HTR-8/SVneo (cell line): Measurements from ENCODE around the gene AUTS2.
"Not testable (repeated sequence)": the region's sequence is repeated elsewhere in the genome, so short reads cannot be mapped to it uniquely, and the experiment has no call there.

Experiments used
- DNase-seq: peaks from one replicate; pipeline ENCODE4 v3.0.0; 2011; ENCODE audit warnings: low spot score, mixed read lengths; ENCODE audit not compliant: insufficient read length
- FAIRE-seq: peaks from 2 replicates; lab custom pipeline; 2011; peaks lifted over from hg19 to GRCh38; lab: Jason Lieb, UNC

Gene AUTS2

GRCh38 chr7:70361821-70362220, 763.5 kb downstream of the AUTS2 start:
- FAIRE-seq: no peak

GRCh38 chr7:70364393-70364792, 766.1 kb downstream of the AUTS2 start:
- not testable (repeated sequence) for DNase-seq, FAIRE-seq

More at GRCh38 chr7:70361821-70362220, 763.5 kb downstream of the AUTS2 start:
- no peak for DNase-seq

GRCh38 chr7:70371652-70372051, 773.4 kb downstream of the AUTS2 start:
- FAIRE-seq: no peak
- no peak for DNase-seq

DNA sequence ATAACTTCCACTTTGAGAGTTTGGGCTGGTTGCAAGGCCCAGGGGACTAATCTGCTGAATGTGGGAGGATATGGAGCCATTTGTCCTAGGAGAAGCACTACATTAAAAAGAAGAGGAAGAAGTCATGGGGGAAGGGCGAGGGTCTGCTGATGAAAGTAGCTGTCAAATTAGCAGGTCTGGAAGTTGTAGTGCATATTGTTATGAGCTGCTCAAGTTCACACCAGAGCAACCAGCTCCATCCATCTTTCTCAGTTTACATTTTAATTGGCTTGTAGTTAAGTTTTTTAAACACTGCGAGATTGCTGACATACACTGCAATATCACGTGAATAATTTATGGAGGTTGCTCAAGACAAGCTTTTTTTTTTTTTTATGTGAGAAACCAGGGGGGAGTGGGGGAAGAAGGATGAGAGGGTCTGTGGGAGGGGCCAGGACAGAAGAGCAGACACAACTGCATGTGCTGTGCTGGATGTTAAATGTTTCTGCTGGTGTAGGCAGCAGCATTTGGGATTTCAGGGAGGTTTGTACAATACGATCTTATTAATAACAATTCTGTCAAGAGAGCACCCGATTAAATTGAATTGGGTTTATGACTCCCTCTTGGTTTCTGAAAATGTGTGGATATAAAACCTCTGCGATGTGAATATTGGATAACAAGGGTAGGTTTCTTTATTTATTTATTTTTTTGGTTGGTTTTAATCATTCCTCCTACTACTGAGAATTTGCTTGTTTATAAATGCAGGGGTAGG, 774.7 kb downstream of the AUTS2 start:
- DNase-seq (no peak), FAIRE-seq (no peak)

- DNase-seq: no peak
These were observed 776.7 kb downstream of the AUTS2 start for GRCh38 chr7:70374772-70375533.

GRCh38 chr7:70376561-70377031, 778.3 kb downstream of the AUTS2 start:
- no peak for DNase-seq
- no peak for FAIRE-seq

More at GRCh38 chr7:70374772-70375533, 776.7 kb downstream of the AUTS2 start:
- no peak for FAIRE-seq

DNA sequence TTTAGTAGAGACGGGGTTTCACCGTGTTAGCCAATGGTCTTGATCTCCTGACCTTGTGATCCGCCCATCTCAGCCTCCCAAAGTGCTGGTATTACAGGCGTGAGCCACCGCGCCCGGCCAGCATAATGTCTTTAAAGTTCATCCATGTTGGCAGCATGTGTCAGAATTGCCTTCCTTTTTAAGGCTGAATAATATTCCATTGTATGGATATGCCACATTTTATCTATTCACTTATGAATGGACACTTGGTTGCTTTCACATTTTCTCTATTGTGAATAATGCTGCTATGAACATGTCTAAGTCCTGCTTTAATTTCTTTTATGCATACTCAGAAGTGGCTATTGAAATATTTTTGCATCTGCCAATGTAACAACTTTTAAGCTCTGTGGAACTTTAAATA, 779.7 kb downstream of the AUTS2 start:
- DNase-seq (no peak), FAIRE-seq (no peak)

- DNase-seq (no peak), FAIRE-seq (no peak)
These were observed 780.9 kb downstream of the AUTS2 start for GRCh38 chr7:70379210-70379609.

DNA sequence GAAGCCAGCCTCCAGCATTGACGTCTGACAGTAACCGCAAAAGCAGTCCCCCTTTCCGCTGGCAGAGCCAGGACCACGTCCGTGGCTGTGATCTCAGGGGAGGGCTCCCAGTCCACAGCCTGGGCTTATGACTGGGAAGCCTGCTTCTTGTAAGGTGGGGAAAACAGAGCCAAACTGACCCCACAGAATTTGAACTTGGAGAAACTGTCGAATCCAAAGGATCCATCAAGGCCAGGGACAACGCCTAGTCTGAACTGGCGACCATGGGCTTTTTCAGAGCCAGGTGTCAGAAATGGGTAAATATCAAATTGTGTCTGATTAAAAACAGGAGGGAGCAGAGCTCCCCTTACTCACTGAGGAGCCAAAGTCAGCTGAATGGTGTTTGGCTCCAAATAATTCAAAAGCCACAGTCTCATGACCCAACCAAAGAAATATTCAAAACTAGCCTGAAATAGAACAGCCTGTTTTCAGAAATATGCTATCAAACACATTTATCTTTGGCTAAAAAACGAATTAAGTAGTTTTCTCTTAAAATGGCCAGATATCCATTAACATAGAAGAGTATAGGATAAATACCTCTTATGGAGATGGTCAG, 782.2 kb downstream of the AUTS2 start:
- no peak for FAIRE-seq

DNA sequence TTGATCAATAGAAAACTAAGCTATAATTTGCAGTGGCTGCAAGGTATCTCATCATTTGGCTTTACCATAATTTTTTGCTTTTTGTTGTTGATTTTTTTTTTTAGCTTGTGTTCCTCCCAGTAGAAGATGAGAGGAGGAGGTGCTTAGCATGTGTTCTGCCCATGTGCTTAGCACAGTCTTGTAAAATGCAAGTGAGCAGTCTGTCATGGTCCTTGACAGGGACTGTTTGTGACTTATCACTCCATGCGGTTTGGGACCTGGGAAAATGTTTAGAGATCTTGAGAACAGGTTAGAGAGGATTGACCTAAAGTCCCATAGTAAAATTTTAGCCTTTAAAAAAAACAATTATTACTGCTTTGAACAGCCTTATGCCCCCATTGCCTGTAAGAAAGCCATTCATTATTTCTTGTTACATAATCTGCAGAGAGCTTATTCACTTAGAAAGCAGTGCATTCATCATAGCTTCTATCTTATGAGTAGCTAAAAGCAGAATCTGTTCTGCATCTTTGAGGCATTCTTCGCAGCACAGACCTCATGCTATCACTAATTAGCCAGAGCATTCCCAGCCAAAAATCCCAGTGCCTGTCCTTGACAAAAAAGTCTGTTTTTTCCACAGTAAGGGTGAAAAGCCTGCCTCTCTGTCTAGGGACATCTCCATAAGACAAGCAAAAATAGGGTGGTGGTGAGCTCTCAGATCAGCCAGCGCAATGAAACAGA, 784.9 kb downstream of the AUTS2 start:
- no peak for DNase-seq
- FAIRE-seq: no peak

More for the DNA sequence above, 782.2 kb downstream of the AUTS2 start:
- DNase-seq: no peak

GRCh38 chr7:70384024-70384423, 785.7 kb downstream of the AUTS2 start:
- DNase-seq: no peak
- FAIRE-seq: no peak

GRCh38 chr7:70384891-70385290, 786.6 kb downstream of the AUTS2 start:
- FAIRE-seq (no peak), DNase-seq (no peak)

- DNase-seq (no peak), FAIRE-seq (no peak)
These were observed 788.9 kb downstream of the AUTS2 start for GRCh38 chr7:70387217-70387616.

DNA sequence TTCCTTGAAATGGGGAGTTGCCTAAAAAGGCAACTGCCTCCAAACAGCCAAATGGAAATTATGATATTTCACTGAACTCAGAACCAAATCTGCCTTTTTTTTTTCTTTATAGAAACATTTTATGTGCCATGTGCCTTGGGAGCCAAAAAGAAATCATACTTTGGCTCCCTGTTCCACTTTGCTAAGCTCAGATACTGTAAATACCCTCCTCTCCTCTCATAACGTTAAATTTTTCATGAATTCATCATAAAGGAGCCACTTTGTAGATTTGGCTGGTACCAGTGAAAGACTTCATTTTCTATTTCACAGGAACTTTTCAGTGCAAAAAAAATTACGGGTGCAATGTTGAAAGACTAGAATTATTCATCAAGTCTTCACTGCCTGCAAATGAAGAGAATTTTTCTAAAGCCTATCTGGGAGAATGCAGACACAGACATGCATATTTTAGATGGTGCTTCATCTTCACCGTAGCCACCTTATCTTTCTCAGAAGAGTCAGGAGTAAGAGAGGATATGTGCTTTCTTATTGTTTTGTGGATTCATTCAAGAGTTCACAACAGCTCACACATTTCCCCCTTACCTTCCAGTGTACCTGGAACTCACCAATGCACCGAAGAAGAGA, 791.4 kb downstream of the AUTS2 start:
- no peak for FAIRE-seq
- no peak for DNase-seq

DNA sequence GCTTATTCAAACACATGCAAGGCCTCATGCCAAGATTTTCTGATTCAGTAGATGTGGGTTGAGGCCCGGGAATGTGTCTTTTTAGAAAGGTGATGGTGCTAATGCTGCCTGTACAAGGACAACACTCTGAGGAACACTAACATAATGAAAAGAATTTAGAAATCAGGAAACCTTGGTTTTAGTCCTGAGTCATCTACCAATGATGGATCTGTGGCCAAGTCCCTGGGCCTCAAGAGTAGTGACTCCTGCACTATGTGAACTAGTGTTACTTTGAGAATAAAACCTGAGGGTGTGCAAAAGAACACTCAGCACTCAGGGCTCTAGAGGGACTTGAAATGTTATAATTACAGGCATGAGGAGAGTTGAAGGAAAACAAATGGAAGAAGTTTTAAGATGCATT, 792.0 kb downstream of the AUTS2 start:
- FAIRE-seq: no peak

DNA sequence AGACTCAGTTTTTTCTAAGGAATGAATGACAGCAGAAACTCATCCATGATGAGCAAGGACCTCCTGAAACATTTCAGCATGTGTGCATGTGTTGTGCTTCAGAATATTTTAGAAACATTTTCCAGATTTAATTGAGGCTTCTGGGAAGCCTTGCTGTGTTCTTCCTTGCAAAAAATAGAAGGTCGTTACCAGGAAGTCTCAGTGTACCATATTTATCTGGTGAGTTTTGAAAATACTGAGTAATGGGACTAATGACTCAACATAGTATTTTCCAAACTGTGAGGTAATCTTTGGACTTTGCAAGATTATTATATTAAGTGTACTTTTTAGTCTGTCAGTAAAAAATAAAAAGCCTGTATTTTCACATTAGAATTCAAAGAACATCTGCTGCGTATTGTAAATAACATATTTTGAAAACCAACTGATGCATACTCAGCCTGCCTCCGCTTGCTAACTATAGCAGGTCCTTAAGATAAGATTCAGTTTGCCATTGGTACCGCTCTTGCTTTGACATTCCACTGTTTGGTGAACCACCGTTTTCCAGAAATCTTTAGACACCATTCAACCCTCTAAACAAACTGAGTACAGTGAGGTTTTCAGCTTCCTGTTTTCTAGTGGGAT, 794.1 kb downstream of the AUTS2 start:
- no peak for FAIRE-seq
- no peak for DNase-seq

More for the DNA sequence above, 792.0 kb downstream of the AUTS2 start:
- no peak for DNase-seq

GRCh38 chr7:70392877-70393435, 794.7 kb downstream of the AUTS2 start:
- no peak for DNase-seq
- no peak for FAIRE-seq

DNA sequence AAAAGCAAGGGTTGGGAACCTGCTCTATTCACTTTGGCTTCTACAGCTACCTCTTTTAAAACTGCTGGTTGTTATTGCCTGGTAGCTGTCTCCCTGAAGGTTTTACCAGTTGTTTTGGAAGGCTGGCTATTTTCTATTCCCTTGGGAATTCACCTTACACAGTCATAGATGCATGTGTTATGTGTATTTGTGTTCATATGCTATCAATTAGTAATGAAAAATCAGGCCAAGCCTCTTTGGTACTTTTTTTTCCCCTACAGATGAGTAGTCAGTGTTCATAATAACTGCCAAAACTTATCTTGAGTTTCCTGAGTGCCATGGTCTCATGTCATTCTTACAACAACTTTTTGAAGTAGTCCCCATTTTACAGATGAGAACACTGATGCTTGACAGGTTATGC, 795.7 kb downstream of the AUTS2 start:
- FAIRE-seq (no peak), DNase-seq (no peak)

GRCh38 chr7:70400829-70401380, 802.6 kb downstream of the AUTS2 start:
- FAIRE-seq (no peak), DNase-seq (no peak)
